ENCODE measurements around the gene CPLANE2.
"Not testable (repeated sequence)": the region's sequence is repeated elsewhere in the genome, so short reads cannot be mapped to it uniquely, and the experiment has no call there.

CPLANE2 gene

GRCh38 chr1:16236511-16237342, at the start of gene CPLANE2:
Gene CPLANE2, minus strand, starts transcription at chr1:16237183. Its CDS starts 441 bp downstream, at chr1:16236742.
- DNase-seq: peak; percentile 97

DNA sequence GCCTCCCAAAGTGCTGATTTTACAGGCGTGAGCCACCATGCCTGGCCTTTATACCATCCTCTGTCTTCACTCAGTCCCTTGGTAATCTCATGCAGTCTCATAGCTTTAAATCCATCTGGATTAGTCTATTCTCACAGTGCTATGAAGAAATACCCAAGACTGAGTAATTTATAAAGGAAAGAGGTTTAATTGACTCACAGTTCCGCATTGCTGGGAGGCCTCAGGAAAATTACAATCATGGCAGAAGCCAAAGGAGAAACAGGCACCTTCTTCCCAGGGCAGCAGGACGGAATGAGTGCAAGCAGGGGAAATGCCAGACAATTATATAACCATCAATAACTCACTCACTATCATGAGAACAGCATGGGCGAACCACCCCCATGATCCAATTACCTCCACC, 49.1 kb upstream of the CPLANE2 start:
- DNase-seq: no peak

GRCh38 chr1:16281765-16282164, 44.8 kb upstream of the CPLANE2 start:
- no peak for DNase-seq

DNA sequence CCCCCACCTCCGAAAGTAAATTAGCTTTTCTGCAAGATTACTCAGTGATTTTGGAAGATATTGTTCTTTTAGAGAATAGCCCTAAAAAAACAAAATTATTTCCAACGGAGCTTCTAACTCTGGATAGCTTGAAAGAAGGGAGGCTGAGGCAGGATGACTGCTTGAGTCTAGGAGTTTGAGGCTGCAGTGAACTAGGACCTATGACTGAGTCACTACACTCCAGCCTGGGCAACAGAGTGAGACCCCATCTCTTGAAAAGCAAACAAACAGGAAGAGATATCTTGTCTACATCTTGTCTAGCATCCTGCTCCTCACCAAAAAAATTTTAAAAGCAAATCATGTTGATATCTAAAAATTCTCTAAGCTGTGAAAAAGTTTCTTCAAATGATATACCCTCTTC, 42.2 kb upstream of the CPLANE2 start:
- DNase-seq: no peak

DNA sequence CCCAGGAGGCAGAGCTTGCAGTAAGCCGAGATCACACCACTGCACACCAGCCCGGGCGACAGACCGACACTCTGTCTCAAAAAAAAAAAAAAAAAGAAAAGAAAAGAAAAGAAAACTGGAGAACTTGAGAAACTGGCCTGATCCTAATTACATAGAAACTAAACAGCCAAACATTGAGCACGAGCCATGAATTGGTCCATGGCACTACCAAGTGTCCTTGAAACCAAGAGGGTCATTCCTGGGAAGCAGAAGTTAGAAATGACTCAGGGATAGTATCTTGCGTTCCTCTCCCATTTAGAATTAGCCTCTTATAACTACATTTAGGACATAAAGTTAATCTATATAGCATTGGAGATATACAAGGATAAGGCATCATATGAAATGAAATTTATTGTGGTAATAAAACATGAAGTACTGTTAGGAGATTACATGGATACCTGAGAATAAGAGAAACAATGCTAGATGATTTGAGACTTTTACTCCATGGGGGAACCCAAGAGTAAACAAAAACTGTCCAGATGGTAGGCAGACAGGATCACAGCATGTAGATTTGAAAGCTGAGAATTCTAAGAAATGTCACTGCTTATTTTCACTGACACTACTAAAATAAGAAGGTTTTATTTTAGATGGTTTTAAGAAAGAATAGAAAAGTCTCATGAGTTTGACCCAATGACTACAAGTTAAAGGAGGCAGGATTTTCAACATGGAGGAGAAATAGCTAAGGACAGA, 39.5 kb upstream of the CPLANE2 start:
- DNase-seq: no peak

- DNase-seq: no peak
These were observed 38.6 kb upstream of the CPLANE2 start for GRCh38 chr1:16275591-16275990.

DNA sequence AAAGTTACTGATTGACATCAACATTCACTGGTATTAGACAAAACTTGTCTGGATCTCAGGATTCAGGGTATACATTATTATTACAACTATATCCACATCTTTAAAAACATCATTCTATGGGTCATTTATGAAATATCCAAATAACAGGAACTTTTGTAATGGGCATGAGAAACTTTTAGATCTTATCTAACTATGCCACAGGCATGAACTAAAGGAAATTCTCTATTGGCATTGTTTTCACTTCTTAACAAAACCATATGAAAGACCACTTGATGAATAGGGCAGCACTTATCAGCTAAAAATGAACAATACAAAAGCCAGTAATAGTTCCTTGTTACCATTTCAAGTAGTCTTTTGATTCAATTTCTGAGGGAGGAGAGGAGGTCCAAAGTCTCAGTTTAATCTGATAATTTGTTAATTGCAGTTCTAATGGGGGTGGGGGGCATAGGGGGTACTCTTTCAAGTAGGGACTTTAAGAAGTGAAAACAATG, 30.8 kb upstream of the CPLANE2 start:
- no peak for DNase-seq

- DNase-seq: no peak
These were observed 29.6 kb upstream of the CPLANE2 start for GRCh38 chr1:16266411-16267118.

DNA sequence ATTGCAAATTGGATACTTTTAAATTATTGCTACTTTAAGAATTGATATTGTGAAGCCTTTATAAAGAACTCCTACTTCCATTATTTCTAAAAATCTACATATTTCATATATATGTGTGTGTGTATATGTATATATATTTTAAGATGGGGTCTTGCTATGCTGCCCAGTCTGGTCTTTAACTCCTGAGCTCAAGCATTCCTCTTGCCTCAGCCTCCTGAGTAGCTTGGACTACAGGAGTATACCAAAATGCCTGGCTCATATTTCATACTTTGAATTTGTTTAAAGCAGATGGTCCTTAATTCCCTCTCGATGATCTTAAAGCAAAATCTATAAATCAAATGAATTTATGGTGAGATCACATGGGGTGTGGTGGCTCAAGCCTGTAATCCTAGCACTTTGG, 25.1 kb upstream of the CPLANE2 start:
- DNase-seq: no peak

DNA sequence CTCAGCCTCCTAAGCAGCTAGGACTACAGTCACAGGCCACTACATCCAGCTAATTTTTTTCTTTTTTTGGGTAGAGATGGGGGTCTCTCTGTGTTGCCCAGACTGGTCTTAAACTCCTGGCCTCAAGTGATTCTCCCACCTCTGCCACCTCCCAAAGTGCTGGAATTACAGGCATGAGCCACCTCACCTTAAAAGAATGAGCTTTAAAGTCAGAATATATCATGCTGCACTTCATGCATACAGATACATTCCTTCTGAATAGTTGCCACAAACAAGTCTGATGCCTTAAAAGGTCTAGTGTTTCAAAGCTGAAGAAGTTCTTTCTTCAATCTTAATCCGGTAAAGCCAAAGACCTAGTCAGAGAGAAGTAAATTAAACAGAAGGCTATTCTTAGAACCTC, 23.8 kb upstream of the CPLANE2 start:
- no peak for DNase-seq

GRCh38 chr1:16258591-16259135, 21.7 kb upstream of the CPLANE2 start:
- no peak for DNase-seq

- DNase-seq: no peak
These were observed 21.0 kb upstream of the CPLANE2 start for GRCh38 chr1:16257968-16258367.

DNA sequence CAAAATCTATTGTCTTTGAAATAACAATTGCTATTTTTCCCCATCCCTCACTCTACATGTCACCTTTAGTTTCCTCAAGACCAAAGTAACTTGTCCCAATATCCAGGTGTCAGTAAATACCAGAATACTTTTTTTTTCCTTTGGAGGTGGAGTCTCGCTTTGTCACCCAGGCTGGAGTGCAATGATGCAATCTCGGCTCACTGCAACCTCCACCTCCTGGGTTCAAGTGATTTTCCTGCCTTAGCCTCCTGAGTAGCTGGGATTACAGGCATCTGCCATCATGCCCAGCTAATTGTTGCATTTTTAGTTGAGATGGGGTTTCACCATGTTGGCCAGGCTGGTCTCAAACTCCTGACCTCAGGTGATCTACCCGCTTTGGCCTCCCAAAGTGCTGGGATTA, 20.6 kb upstream of the CPLANE2 start:
- not testable (repeated sequence) for DNase-seq

GRCh38 chr1:16256478-16256877, 19.5 kb upstream of the CPLANE2 start:
- no peak for DNase-seq

GRCh38 chr1:16254263-16254928, 17.4 kb upstream of the CPLANE2 start:
- no peak for DNase-seq

DNA sequence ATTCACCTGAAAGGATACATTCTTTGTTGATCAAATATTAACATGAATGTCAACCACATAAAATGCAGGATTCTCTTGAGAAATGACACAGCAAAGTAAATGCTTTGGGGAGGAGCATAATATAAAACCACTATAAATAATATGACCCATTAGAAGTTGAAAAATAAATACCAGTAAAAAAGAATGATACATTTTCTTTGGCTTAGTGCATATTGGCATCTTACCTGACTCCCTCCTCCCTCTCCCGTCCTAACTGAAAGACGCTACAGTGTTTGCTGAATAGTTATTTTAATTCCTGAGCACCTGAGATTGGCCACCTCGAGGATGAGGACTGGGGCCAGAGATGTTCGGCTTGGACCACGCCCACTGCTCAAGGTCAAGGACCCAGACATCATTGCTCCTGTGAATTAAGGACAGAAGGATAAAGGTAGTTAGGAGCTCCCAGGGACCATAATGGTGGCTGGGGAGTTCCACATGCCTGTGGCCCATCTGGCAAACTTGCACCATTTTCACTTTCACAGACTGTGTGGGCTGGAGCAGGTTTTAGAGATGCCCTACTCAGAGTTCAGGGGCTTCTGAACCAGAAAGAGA, 16.4 kb upstream of the CPLANE2 start:
- DNase-seq: no peak

DNA sequence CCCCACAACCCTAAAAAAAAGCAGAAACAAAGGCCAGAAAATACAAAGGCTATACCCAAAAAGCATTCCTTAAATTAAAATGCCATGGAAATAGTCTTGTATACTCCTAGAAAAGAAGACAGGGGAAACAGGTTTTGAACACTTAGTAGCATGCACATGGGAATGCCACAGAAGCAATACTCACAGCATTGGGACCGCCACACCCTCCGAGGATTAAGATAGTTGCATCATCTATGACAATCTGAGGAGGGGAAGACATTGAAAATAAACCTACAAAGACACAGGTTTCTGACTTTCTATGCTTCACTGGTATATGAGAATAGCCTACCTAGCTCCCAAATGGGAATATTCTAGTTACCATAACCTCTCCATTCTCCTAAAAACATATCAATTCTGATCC, 15.9 kb upstream of the CPLANE2 start:
- no peak for DNase-seq

DNA sequence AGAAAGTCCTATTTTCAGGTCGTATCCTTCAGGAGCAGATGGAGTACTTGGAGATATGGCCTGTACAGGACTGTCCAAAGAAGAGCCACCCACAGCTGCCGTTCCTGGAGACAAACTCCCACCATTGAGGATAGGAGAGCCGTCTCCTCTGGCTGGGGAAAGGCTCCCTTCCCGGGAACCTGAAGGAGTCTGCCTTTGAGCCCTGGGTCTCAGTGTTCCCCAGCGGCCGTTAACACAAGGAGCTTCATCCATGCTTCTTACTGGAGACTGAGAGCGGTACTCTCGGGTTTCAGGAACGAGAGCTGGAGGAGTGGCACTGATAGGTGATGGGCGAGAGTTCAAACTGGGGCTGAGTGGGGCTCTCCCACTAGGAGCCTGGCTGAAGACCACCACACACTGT, 14.4 kb upstream of the CPLANE2 start:
- no peak for DNase-seq

DNA sequence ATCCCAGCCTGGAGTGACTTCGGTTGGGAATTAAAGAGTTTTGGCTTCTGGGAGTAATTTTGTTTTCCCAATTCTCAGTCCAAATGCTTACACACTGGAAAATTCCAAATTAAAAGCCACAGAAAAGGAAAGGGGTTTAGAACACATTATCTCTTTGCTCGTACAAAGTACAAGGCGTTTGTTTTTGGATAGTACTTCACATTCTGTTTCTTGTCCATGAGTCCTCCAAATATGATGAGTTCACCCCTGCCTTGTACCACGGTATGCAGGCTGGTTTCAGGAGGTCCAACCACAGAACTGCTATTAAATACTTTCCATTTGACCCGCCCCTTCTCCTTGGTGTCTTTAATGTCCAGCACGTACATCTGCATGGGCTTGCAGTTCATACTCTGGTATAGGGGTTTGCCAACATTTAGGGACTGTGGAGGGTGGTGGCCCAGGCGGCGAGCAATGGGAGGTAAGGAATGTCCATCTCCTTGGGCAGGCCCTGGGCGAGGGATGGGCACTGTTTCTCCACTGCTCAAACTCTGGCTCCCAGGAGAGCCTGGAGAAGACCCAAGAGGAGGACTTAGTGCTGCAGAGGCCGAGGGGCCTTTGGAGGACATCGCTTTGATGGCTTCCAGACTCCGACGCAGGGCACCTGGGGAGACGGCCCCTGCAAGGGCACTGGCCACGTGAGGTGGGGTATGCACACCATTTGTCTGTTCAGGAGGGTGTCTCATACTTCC, 13.7 kb upstream of the CPLANE2 start:
- DNase-seq: no peak

DNA sequence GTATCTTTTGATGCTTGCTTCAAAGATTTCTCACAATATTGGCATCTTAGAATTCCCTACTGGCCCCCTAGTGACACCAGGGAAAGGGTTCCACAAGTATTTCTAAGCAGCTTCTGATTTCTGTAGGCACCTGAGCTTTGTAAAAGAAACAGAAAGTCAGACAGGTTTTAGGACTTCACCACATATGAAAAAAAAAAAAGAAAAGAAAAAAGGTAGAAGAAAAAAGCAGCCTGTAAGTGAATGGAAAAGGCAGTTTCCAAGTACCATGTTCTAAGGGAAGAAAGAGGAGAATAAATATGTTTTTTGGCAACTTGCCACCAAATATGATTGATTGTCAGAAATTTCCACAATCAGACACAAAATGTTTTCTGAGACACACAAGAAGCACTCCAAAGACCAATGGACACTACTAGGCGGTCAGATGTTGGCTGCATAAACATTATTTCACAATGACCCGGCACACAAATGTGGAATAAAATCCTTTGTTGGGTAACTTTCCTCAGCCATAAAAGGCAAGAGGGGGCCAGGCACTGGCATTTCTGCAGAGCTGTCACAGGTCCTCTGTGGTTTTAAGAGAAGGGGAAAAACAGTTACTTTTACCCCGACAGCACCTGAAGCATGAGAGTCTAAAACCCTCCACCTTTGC, 12.7 kb upstream of the CPLANE2 start:
- no peak for DNase-seq

Data from stimulated activated CD4-positive, alpha-beta T cell treated with anti-CD3 and anti-CD28 coated beads, Interleukin-12 subunit alpha, Interleukin-12 subunit beta, amount 100 ng/mL, for 4 hours (primary cell).